OCI-M2 (cell line): ENCODE measurements around the gene PIPOX.

Experiments
- DNase-seq: peaks from one replicate; lab custom pipeline; 2025; ENCODE audit not compliant: unreplicated experiment; lab: John Stamatoyannopoulos, UW

Gene PIPOX, protein sequence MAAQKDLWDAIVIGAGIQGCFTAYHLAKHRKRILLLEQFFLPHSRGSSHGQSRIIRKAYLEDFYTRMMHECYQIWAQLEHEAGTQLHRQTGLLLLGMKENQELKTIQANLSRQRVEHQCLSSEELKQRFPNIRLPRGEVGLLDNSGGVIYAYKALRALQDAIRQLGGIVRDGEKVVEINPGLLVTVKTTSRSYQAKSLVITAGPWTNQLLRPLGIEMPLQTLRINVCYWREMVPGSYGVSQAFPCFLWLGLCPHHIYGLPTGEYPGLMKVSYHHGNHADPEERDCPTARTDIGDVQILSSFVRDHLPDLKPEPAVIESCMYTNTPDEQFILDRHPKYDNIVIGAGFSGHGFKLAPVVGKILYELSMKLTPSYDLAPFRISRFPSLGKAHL

DNA sequence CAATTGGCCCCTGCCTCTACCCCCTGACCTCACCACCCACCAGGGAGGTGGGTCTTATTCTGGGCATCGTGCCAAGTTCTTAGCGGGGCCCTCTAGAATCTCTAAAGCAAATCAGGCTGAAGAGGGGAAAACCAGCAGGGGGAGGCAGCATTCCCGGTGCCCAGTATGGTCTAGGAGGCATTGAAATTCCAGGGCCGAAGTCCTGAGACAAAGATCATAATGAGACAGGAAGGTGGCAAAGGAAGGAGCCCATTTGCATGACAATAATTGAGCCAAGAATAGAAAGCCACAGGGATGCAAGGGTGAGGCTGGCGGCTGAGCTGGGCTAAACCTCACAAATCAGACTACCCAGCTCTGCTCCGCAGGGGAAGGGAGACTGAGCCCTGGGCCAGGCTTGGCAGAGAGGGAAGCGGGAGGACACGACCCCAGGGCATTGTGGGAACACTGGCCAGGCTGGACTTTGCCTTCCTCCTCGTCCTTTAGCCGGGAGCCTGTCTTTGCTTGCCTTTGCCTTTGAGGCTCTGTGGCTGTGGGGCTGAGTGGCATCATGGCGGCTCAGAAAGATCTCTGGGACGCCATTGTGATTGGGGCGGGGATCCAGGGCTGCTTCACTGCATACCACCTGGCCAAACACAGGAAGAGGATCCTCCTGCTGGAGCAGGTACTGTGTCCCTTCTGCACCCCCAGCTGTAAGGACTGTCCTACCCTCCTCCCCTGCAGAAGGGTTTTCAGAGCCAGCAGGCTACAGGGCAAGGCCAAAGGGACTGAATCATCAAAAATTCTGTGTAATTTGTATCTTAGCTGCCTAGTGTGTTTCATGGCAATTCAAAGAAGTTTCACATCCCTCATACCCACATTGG lies at the start of gene PIPOX:
PIPOX (plus strand) TSS at position 463 of the 860 bp plus-strand sequence; CDS start at position 548, 85 bp downstream.
- no peak for DNase-seq

DNA sequence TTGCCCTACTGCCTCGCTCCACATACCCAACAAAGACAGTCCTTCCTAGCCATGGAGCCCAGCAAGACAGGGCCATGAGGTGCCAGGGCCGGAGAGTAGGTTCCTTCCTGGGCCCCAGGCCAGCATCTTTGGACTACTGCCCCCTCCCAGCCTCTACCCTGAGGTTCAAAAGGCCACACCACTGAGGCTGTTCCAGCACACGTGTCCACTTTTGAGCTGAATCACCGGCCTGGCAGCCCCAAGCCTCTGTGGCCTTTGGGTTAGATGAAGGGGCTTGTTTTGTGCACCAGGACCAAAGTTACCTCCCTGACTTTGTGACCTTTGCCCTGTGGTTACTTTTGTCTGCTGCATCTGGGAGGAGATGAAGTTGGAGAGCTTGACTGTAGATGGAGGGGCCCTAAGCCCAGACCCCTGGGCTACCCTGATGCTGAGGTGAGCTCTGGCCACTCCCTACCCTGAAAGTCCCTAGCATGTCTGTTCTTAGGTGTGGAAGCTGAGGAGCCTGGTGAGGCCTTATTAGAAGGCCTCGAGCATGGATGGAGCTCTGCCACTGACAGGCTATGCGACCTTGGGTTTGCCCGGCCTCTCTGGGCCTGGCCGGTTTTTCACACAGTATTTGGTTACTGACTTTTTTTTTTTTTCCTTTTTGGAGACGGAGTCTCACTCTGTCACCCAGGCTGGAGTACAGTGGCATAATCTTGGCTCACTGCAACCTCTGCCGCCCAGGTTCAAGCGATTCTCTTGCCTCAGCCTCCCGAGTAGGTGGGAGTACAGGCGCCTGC lies 49.1 kb upstream of the PIPOX start:
- DNase-seq = no peak

DNA sequence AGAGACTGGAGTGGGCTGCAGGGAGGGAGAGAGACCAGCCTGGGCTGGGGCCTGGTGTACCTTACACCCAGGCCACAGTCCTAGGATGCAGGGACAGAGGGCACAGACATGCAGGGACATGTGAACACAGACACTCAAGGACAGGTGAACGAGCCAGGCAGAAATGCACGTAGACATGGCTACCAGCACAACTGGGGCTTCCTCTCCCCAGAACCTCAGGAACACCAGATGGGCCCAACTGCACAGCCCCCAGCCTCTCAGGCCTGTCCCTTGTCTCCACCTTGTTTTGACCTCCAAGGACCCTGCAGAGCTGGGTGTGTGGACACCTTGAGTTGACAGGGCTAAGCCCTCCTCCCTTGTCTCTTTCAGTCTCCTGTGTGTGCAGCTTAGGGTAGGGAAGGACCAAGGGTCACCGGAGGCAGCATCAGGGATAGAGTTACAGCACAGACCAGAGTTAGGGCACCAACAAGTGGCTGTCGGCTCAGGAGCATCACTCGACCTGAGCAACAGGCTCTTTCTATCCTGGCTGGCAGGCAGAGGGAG lies 46.3 kb upstream of the PIPOX start:
- no peak for DNase-seq

DNA sequence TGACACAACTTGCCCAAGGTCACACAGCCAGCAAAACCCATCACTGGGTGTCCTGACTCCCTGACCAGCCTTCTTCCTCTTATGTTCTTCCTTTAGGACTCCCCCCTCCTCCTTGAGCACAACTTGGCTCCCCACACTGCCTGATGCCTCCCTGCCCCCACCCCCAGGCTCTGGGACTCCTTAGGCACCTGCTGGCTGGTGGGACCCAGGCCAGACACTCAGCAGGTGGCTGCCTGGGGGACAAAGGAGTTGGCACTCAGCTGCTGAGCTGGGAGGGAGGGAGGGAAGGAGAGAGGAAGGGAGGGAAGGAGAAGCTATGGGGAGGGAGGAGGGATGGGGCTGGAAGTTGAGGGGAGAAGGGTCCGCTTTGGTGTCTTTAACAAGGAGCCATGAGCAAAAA lies 45.1 kb upstream of the PIPOX start:
- no peak for DNase-seq

DNA sequence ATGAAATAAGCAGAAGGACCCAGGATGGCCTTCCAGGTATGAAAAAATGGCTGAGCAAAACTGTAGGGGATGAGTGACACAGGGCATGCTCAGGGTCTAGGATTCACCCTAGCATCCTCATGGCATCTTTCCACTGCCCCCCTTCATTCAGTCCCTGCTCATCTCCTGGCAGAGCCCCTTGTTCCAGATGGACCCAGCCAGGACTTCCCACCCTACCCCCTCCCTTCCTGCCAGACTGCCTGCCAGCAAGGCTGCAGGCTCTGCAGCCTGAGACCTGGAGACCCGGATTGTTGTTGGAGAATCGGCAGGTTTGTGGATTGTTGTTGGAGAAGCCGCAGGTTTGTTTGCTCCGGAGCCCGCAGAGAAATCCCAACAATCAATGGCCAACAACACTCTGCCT lies 43.7 kb upstream of the PIPOX start:
- no peak for DNase-seq

DNA sequence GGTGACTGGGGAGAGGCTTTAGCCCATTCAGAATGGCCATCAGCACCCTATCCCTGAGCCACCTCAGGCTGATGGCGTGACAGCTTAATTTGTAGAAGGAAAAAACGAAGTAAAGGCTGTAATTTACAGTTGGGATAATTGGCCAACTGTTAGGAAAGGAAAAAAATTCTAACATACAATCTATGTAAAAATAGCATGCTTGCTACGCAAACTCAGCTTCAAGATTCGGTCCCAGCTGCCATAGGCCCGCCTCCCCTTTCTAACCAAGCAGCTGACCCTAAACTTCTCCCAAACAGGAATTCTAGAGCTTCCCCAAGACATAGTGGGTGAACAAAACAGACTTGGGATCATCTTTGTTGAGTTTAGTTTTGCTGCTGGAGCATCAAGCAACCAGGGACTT lies 42.0 kb upstream of the PIPOX start:
- DNase-seq = no peak

DNA sequence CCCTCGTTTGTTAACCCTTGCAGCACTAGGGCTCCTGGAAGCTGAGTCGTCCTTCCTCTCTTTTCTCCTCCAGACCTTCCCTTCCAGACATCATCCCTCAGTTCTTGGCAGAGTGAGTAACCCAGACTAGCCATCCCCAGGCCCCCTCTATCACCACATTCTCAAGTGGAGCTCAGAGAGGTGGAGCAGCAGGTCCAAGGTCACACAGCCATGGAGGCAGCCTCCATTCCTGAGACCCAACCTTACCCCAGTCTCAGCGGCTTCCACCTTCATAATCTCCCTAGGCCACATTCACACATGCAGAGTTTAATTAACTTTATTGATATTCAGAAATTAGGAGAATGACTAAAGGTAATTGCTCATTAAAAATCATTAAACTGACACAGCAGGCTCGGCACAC lies 40.1 kb upstream of the PIPOX start:
- DNase-seq = no peak

DNA sequence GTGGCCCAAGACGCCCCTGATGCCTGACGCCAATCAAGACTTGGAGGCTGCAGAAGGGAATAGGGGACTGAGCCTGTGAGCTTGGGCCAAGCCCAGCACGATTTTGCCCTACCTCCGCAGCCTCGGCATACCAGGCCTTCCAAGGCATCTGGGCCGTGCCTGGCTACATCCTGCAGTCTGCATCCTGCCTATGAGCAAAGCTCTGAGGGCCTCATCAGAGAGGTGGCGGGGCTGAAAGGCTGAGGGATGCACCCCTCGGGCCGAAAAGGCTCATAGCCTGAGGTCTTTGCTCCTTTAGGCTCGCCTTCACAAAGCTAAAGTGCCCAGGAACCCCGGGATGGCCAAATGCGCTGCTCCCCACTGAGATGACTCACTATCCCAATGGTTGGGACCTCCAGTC lies 39.7 kb upstream of the PIPOX start:
- no peak for DNase-seq

DNA sequence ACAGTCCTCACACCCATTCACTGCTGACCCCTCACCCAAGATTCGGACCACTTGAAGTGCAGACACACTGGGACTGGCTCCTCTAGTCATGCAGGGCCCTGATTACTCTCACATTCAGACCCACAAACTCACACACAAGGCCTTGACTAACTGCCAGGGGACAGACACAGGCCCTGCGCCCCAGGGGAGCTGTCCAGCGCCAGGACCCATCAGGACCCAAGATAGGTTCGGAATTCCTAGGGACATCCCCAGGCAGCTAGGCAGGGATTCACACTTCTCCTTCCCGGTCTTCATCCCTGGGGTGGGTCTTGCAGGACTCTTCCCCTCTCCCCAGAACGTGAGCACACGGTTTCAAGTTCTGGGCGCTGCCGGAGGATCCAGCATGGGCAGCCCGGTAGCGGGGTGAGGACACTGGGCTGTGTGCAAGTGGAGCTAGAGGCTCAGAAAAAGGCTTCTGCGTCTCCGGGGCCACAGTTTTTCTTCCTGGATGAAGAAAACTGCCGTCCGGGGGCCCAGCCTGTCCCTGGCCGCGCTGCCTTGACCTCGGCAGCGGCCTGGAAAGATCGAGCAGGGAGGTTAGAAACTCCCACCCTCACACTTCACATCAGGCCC lies 38.8 kb upstream of the PIPOX start:
- DNase-seq = no peak

DNA sequence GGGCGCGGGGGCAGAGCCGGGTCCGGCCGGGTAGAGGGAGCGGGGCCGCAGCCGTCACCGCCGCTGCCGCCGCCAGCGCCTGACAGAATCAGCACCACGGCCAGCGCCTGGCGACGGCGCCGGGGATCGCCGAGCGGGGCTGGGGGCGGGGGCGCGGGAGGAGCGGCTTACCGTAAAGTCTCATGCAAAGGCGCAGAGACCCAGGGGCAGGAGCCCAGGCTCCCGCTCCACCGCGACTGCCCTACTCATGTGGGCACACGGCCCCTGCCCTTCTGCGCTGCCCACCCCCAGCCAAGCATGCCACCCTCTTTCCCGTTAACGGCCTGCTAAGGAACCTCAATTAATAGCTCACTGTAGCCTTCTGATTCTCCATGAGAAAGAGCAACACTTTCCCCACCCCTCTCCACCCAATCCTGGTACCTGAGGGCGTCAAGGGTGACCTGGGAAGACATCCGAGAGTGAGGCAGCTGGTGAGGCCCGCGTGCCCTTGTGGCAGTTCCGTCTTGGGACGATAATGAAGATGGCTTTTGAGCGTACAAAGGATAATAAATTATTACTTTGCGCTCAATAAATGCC lies 36.9 kb upstream of the PIPOX start, which contains the start of gene SEZ6:
SEZ6 (minus strand) TSS at position 98 of the 576 bp plus-strand sequence. CDS start 164 bp downstream, outside the sequence.
- DNase-seq = no peak

DNA sequence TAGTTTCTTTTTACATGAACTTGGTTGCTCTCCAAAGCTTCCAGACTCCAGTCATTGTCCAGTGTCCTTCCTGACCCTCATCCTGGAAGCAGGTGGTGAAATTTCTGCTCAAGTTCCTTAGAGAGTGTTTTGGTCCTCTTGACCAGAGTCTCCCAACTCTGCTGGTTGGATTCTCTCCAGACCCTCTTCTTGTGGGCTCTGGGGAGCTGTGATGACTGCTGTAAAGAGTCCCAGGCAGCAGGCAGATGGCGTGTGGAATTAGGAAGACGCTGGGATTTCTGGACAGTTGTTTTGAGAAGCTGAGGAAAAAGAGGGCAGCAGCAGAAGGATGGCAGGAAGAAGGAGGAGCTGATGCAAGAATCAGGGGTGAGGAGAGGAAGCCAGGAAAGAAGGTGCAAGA lies 35.5 kb upstream of the PIPOX start:
- no peak for DNase-seq

DNA sequence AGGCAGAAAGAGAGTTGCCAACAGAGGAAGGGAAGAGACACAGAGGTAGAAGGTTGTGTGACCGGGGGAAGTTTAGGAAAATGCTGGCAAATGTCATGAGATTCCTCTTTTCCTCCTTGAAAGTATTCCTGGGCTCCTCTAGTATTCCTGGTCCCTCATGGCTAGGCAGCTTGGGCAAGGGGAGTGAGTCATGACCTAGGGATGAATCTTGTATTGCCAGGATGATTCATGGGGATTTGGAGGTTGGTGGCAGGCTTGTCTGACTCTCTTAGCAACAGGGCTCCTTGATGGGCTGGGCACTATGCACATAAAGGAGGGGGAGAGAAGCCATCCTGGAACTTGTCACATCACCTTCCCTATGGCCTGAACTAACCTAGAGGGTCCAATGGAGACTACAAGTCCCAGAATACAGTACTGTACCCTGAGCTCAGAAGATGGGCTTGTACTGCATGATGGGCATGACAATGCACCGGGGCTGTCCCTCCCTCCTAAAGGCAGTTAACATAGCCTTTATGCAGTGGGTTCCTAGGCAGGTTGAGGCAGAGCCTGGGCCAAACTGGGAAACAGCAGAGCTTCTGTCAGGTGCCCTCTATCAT lies 35.0 kb upstream of the PIPOX start:
- no peak for DNase-seq

DNA sequence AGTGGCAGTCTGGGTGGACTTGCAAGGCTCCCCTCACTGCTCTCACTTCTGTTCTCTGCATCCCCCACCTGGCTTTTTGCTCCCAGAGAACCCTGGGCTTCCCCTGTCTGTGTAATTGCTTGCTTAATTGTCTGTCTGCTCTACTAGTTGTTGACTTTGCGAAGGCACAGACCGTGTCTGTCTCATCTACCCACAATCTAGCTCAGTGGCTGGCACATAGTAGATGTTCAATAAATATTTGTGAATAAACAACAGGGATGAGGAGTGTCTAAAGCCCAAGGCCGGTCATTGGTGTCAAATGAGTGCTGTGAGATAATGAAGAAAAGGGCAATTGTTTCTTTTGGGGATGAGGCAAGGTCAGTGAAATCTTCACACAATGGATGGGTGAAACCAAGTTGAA lies 34.4 kb upstream of the PIPOX start:
- DNase-seq = no peak

DNA sequence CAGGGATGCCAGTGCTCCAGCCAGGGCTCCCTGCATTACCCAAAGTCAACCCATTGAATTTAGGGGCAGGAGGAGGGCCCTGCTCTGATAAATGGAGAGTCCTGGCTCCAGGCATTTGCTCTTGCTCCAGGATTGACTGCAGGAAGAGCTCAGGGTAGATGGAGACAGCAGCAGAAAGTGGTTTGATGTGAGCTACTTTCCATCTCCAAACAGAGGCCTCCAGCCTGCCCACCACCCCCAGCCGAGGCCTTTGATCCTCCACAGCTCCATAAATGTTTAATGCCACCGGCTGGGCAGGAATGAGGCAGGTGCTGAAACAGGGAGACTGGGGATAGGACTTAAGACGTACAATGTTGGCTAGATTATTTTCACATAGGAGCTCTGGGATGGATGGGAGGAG lies 32.8 kb upstream of the PIPOX start:
- DNase-seq = no peak

DNA sequence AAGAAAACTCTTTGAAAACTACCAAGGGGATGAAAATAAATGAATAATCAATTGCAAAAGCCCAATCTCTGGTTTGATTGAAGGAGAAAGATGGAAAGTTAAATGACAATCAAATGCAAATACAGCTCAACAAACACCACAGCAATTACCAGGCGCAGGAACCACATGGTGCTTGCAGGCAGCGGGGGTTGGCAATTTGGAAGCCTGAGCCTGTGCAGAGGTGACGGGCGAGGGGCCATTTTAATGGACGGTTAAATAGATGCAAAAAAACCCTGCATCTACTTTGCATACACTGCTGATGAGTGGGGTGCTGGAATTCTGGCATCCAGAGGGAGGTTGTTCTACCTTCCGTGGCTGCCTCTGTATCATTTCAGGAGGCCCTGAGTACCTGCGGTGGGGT lies 32.4 kb upstream of the PIPOX start:
- no peak for DNase-seq

DNA sequence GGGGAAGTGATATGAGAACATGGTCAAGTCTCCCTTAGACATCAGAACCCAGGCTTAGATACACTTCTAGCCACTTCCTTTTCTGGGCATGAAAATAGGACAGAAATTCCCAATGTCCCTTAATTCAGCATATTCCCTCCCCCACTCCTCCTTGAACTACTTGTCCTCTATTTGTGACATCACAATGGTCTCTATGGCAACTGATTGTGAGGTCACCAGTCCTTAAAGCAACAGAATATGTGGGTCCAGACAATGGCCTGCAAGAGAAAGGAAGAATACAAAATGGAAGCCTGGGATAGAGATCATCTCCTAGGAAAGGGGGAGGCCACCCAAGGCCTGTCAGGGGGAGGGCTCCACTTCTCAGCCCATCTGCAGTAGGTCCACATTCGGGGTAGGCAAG lies 30.4 kb upstream of the PIPOX start:
- no peak for DNase-seq

DNA sequence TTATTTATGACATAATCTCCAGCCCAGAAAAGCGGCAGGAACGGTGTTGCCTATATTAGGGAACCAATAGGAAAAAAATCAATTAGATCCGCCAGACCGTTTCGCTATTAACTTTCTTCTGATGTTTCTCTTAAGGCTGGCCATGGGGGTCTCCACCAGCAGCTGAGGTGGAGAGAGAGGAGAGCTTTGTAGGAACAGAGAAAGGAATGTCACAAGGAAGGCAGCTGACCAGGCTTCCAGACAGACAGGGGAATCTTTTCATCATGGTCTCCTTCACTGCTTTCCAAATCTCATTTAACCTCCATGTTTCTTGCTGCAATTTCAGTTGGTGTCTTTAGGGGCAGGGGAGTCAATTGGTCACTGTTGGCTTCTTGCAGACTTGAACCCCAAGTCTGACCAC lies 28.2 kb upstream of the PIPOX start:
- DNase-seq = no peak

DNA sequence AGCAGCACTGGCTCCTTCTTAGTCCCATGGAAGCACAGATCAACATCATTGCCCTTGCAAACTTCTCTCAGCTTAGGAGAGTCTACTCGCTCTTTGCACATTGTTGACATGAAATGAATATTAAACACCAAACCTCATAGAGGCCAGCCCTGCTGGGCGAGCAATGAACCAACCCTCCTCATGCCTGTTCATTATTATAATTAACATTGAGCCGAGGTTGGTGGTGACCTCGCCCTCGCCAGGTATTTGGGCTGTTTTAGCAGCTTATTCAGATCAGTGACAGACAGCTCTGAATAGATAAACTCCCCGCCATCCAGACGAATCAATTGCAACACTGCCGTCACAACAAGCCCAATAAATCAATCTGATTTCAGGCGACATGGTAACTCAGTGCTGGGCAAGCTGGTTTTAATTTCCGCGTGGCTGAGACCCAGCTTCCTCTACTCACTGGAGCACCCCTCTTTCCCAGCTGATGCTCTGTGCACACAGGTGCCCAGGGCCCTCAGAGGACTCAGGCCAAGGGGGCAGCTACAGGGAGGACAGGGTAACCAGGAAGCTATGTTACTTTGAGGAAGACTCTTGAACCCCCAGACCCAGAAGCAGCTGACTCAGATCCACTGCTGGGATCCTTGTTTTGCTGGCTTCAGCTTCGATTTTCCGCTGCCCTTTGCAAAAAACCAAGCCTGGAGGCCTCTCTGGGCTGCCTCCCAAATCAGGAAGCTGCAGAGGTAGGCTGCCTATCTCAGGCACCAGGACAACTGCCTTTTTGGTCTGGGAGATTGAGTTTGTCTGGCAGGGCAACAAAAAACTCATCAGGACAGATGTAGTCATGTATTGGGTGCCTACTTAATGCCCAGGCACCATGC lies 26.4 kb upstream of the PIPOX start:
- DNase-seq = no peak
